ENCODE data around the gene ACTL8. TPM values are rescaled to one million over a fixed set of nuclear protein-coding genes. Genes with fewer than 3 reads are reported as not detected.

Gene ACTL8
- total RNA-seq, 3 donors from 2014 or later = 0.35 to 1.0 TPM; not detected in 1

DNA sequence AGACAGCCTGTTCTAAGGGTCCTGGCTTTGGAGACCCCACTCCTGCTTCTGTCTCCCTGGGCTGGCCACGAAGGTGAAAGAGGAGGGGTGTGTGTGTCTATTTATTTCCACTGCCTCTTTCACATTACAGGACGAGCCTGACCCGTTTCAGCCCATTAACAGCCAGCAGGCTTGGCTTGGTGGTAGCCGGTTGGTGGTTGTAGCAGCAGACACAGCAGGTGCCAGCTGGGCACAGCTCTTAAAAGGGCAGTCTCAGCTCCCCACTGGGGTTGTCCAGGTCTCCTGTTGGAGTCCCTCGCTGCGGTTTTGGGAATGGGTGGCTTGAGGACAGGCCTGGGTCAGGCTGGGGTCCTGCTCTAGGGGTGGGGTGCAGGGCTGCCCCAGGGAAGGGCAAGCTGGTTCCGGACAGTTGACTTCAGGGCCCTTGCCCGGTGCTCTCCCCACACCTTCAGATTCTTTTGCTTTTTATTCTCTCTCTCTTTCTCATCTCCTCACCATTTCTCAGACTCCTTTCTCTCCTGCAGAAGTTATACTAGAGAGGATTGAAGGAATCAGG is 84.6 kb downstream of the ACTL8 start:
- Histone ChIP-seq H3K36me3 (ENCODE audit: low read depth) (no peaks in the 10 kb centered on the region), H3K4me3 (no peak overlapping the region), H3K4me1 (ENCODE audit: low read depth) (no peaks in the 10 kb centered on the region), H3K9me3 (no peaks in the 10 kb centered on the region)
- no peak for TF ChIP-seq CTCF (IDR thresholded peaks at IDR 0.05)
- no peak for ATAC-seq
- no peak for DNase-seq
- intact Hi-C loops (cut with DNase I, micrococcal nuclease) = no loop called here

DNA sequence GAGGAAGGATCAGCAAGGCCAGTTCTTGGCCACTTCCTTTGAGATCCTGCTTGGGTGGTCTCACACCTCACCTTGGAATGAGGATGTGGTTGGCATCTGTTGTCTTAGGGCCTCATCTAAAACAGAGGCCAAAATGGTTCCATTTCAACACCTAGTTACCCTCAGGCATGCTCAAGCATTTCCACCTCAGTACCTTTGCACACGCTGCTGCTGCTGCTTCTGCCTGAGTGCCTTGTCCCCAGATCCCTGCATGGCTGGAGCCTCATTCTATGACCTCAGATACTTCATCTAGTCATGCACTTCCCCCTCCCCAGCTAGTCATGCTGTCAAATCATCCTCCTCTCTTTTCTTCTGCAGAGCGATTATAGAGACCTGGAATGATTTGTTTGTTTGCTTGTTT is 86.8 kb downstream of the ACTL8 start:
- TF ChIP-seq CTCF (IDR thresholded peaks at IDR 0.05) = no peak
- Histone ChIP-seq H3K4me3 (no peak overlapping the region), H3K9me3 (no peaks in the 10 kb centered on the region), H3K4me1 (ENCODE audit: low read depth) (no peaks in the 10 kb centered on the region), H3K36me3 (ENCODE audit: low read depth) (no peaks in the 10 kb centered on the region)
- DNase-seq (no peak), ATAC-seq (no peak)
- intact Hi-C loops (cut with DNase I, micrococcal nuclease) = no loop called here

- no peak for TF ChIP-seq CTCF (IDR thresholded peaks at IDR 0.05)
- intact Hi-C loops (cut with DNase I, micrococcal nuclease) = no loop called here
- no peak overlapping the region for H3K4me3 ChIP-seq
- no peaks in the 10 kb centered on the region for H3K9me3 ChIP-seq
- H3K4me1 ChIP-seq (ENCODE audit: low read depth) = no peaks in the 10 kb centered on the region
- DNase-seq = no peak
- no peak for ATAC-seq
- no peaks in the 10 kb centered on the region for H3K36me3 ChIP-seq (ENCODE audit: low read depth)
These were observed 87.6 kb downstream of the ACTL8 start for GRCh38 chr1:17842686-17843085.

DNA sequence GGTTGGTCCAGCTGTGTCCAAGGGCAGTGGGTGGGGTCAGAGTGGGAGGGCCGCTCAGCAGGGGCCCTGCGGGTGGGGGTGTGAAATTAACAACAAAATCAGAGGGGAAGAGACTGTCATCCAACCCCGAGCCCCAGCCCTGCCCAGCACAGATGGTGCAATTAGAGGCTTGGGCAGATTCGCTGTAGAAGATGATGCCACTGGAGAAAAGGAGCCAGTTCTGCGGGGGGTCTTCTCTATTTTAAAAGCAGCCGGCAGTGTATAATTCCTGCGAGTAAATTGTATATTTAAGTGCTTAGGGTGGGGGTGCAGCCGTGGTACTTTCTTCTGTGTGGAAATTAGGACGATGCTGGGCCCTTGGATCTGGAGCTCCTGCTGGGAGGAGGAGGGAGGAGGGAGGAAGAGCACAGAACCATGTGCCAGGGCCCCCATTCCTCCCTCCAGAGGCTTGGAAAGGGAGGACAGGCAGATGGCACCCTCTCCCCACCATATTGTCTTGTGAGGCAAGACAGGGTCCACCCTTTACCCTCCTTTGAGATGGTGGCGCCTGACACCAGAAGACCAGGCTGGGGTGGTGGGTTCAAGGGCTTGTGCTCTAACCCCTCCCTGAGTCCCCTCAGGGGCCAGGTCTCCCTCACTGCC is 89.2 kb downstream of the ACTL8 start:
- no peaks in the 10 kb centered on the region for H3K9me3 ChIP-seq
- no peak for TF ChIP-seq CTCF (IDR thresholded peaks at IDR 0.05)
- intact Hi-C loops (cut with DNase I, micrococcal nuclease) = no loop called here
- no peaks in the 10 kb centered on the region for H3K4me1 ChIP-seq (ENCODE audit: low read depth)
- H3K4me3 ChIP-seq = no peak overlapping the region
- no peaks in the 10 kb centered on the region for H3K36me3 ChIP-seq (ENCODE audit: low read depth)
- DNase-seq = no peak
- ATAC-seq = no peak

DNA sequence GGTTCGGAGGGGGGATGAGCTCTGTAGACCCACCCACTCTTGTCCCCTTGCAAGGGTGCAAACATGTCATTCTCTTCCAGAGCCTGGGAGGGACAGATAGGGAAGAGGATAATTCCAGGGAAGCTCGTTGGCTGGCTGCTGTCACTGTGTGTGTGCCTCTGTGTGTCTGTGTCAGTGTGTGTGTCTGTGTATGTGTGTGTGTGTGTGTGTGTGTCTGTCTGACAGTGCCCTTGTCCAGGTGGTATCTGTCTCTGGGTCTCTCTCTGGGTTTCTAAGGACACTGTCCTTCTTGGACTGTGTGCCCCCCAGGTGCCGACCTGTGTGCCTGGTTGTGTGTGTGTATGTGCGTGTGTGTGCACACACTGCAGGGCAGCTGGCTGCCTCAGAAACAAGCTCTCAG is 90.5 kb downstream of the ACTL8 start:
- ATAC-seq = no peak

More for the DNA sequence above, 90.5 kb downstream of the ACTL8 start:
- Histone ChIP-seq H3K4me3 (no peak overlapping the region), H3K36me3 (ENCODE audit: low read depth) (no peaks in the 10 kb centered on the region), H3K4me1 (ENCODE audit: low read depth) (no peaks in the 10 kb centered on the region), H3K9me3 (no peaks in the 10 kb centered on the region)
- intact Hi-C loops (cut with DNase I, micrococcal nuclease) = no loop called here
- no peak for DNase-seq
- no peak for TF ChIP-seq CTCF (IDR thresholded peaks at IDR 0.05)

Measured in mucosa of descending colon (tissue), 3 donors.